ENCODE measurements around the gene PTPRN2. TPM values are rescaled to one million over a fixed set of nuclear protein-coding genes. Genes with fewer than 3 reads are reported as not detected.

The PTPRN2 gene
- total RNA-seq, 1 experiment from 2014 or later = 0.16 TPM

DNA sequence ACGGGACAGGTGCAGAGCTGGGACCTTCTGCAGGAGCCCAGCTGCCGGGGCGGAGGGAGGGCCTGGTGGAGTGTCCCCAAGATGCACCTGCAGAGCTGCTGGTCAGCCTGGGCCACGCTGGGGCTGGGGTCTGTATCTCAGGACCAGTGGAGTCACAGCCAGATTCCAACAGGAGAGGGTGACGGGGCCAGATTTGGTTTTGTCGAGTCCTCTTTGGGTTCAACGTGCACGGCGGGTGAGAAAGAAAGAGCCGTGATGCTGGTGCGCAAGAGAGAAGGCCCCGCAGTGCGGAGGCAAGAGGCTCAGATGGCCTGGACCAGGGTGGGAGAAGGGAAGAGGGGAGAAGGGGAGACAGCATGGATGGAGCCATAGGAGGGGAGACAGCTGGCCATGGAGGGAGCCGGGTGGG, 462.9 kb downstream of the PTPRN2 start:
- no peak for DNase-seq (ENCODE audit: low read depth, low spot score)
- in situ Hi-C loops (cut with HindIII; ENCODE audit: low pct_unique_long_range_greater_than_20kb, low sequenced_read_pairs) = no loop called here

DNA sequence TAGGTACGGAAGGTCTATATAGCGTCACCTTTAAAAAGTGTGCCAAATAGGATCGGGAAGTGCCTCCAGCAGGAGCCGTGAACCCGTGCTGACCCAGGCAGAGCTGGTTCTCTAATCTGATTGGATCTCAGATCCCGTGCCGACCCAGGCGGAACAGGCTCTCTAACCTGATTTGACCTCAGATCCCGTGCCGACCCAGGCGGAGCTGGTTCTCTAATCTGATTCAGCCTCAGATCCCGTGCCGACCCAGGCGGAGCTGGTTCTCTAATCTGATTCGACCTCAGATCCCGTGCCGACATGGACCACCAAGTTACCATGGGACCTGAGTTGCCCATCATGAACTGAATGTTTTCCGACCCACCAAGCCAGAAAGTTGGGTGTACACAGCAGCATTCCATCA, 463.9 kb downstream of the PTPRN2 start:
- DNase-seq (ENCODE audit: low read depth, low spot score) = no peak
- in situ Hi-C loops (cut with HindIII; ENCODE audit: low pct_unique_long_range_greater_than_20kb, low sequenced_read_pairs) = no loop called here

DNA sequence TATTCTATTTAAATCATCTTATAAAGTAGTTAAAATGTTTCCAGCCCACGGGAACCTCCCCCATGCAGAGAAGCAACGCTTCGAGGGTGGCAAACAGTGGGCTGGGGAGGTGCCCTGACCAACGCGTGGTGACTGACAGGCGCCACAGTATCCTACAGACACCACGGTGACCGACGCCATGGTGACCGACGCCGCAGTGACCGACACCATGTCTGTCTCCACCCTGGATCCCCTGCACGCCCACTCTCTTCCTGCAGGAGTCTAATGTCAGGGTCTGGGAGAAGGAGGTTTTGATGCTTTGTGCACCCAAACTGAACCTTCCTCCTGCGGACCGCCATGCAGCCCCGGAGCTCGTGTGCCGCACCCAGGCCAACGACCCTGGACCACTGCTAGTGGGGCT, 464.4 kb downstream of the PTPRN2 start:
- in situ Hi-C loops (cut with HindIII; ENCODE audit: low pct_unique_long_range_greater_than_20kb, low sequenced_read_pairs) = no loop called here
- no peak for DNase-seq (ENCODE audit: low read depth, low spot score)

DNA sequence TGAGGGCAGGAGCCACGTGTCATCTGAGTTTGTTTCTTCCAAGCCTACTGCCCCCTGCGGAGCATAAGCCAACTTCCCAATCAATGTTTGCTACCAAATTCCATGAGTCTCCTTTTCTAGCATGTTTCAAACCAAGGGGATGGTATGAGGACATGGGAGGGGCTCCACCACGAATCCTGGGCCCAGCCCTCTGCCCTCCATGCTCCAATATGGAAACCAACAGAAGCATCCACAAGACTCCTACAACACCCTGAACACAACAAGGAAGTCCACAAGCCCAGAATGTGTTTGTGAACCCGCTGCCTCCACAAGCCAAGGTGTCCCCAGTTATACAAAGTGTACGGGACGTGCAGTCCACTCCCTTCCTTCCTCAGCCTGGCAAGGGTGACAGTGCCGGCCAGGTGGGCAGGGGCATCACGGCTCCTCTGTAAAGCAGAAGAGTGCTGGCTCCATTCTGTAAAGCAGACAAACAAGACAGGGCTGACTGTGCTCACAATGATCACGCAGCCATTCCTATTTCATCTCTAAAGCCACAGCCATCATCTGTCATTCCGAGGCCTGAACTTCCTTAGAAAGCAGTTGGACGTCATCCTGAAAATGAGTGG, 466.1 kb downstream of the PTPRN2 start:
- in situ Hi-C loops (cut with HindIII; ENCODE audit: low pct_unique_long_range_greater_than_20kb, low sequenced_read_pairs) = no loop called here
- no peak for DNase-seq (ENCODE audit: low read depth, low spot score)

DNA sequence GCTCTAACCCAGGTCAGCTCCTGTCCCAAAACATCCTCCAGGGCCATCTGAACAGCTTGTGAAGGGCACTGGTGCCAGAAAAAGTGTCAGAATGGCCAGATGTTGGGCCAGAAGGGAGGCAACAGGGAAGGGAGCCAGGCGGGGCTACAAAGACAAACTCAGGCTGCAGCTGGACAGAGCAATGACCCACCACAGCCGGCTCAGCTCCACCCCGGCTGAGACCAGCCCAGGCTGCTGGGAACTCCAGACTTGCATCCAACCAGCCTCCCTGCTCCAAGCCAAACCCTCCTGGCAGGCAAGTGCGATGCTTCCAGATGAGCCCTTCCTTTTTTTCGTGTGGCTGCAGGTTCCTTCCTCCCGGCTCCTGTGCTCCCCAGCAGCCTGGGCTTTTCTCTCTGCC, 466.9 kb downstream of the PTPRN2 start:
- DNase-seq (ENCODE audit: low read depth, low spot score) = no peak
- in situ Hi-C loops (cut with HindIII; ENCODE audit: low pct_unique_long_range_greater_than_20kb, low sequenced_read_pairs) = no loop called here

DNA sequence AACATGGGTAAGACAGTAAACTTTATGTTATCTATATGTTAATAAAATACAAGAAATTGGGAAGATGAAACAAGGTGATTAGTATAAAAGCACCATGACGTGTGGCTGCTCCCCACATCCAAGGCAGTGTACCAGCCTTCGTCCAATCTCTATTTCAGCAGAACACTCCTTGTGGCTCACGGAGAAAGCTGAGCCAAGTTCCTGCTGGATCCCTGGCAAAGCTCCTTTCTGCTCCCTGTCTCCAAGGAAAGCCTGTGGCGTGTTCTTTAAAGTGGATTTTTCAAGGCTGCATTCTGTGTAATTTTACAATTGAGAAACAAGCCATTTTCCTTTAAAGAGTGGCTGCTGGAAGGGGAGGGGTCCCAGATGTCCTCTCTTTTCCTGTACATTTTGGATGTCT, 467.3 kb downstream of the PTPRN2 start:
- DNase-seq (ENCODE audit: low read depth, low spot score) = no peak
- in situ Hi-C loops (cut with HindIII; ENCODE audit: low pct_unique_long_range_greater_than_20kb, low sequenced_read_pairs) = no loop called here

DNA sequence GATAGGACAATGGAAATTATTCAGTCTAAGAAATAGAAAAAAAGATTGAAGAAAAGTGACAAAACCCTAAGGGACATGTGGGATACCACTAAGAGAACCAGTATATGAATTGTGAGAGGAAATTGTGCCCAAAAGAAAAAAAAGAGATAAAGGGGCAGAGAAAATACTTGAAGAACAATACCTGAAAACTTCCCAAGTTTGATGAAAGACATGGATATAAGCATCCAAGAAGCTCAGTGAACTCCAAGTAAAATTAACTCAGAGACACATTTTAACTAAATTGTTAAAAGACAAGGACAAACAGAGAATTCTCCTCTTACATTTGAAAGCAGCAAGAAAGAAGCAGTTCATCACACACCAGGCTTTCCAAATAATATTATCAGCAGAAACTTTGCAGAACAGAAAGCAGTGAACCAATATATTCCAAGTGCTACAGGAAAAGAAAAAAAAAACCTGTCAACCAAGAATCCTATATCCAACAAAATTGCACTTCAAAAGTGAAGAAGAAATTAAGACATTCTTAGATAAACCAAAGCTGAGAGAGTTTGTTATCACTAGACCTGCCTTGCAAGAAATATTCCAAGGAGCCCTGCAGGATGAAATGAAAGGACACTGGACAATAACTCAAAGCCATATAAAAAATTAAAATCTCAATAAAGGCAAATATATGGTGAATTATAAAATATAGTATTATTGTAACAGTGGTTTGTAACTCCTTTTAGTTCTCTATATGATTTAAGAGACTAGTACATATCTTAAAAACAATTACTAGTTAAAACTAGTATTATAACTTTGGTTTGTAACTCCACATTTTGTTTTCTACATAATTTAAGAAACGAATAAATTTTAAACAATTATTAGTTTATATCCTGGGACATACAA, 470.0 kb downstream of the PTPRN2 start:
- in situ Hi-C loops (cut with HindIII; ENCODE audit: low pct_unique_long_range_greater_than_20kb, low sequenced_read_pairs) = no loop called here
- DNase-seq (ENCODE audit: low read depth, low spot score) = no peak

DNA sequence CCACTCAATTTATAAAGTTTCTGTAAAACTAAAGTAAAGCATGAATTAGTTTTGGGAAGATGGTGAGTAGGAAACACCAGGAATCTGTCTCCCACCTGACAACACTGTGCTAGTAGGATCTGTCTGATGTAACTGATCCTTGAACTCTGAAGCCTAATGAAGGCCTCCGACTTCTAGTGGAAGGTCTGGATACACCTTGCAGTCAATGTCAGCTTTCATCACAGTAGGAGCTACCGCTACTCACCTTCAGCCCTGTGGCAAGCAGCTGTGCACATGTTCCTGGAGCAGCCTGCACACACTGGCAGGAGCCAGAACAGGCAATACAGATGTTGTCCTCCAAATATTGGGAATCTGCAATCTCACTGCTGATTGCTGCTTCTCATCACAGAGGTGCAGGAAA, 471.4 kb downstream of the PTPRN2 start:
- in situ Hi-C loops (cut with HindIII; ENCODE audit: low pct_unique_long_range_greater_than_20kb, low sequenced_read_pairs) = no loop called here
- DNase-seq (ENCODE audit: low read depth, low spot score) = no peak

DNA sequence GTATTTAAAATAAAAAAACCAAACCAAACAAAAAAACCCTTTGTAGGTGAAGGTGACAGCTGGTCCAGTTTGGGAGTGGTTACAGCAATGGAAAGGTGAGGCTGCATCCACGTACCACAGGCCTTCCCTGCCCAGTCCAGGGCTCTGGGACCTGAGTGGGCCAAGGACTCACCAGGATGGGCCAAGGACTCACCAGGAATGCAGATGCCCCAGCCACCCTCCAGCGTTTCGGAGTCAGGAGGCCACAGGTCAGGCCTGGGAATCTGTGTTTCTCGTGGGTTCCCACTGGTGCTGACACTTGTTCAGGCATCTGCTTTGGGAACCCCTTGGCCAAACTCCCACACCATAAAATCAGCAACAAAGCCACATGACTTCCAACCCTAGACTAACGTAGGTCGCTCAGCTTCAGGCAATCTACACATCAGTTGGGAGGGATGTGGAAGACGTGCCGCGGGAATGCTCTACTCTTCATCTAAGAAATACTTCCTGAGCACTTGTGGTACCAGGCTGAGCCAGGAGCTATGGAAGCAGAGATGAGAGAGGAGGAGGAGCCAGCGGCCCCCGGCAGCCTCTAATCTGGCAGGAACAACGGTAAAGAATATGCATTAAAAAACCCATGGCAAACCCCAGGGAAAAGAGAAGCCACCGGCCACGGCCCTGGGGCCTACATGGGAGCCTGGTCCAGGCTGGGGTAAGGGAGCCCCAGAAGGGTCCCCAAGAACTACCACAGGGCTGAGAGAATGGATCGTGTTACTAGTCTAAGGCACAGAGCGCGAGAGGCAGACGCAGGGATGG, 473.4 kb downstream of the PTPRN2 start:
- in situ Hi-C loops (cut with HindIII; ENCODE audit: low pct_unique_long_range_greater_than_20kb, low sequenced_read_pairs) = no loop called here
- DNase-seq (ENCODE audit: low read depth, low spot score) = no peak

DNA sequence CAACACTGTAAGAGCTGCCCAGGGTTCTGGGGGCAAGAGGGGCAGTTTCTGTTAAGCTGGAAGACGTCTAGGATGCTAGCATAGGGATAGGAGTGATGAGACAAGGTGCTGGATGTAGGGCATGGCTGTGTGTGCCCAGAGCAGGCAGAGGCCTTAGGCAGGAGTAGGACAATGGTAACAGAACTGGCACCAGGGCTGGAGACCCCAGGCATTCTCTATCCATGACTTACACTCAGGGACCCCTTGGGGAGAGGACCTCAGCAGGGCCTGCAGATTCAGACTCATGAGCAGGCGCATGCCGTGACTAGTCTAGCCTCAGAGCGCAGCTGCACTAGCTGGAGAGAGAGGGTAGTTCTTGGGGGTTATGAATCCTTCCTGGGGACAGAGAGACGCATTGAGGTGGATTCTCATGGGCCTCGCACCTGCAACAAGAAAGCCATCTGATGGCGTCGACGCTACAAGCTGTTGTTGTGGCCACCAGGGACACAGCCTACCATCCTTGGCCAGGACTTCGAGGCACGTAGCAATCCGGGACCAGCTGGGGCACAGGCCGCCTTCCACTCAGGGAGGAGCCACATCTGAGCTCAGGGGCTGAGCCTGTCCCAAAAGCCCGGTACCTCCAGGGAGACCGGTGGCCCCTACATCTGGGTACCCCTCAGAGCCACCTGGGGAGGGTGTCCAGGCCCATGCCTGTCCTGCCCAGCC, 474.1 kb downstream of the PTPRN2 start:
- DNase-seq (ENCODE audit: low read depth, low spot score) = no peak
- in situ Hi-C loops (cut with HindIII; ENCODE audit: low pct_unique_long_range_greater_than_20kb, low sequenced_read_pairs) = no loop called here

DNA sequence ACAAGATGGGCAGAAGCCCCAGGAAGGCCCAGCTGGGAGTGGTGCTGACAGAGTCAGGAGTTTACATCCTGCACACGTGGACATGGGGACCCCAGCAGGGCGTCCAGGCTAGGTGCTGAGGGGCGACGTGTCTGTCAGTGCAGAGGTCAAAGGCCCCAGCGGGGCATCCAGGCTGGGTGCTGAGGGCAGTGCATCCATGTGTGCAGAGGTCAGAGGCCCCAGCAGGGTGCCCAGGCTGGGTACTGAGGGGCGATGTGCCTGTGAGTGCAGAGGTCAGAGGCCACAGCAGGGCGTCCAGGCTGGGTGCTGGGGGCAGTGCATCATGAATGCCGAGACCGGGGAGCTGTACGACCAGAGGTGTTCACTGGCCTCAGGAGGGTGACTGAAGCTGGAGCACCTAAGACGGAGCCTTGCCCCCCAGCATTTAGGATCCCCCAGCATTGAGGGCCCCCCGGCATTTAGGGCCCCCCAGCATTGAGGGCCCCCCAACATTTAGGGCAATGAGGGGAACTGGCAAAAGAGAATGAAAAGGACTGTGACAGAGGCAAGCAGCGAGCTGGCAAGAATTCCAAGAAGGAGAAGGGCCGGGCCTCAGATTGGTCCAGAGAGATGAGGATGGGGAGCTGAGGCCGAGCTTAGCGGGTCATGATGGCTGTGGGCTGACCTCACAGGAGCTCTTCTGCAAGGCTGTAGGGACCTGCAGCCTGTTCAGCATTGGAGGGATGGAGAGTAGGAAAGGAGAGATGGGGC, 474.9 kb downstream of the PTPRN2 start:
- in situ Hi-C loops (cut with HindIII; ENCODE audit: low pct_unique_long_range_greater_than_20kb, low sequenced_read_pairs) = no loop called here
- DNase-seq (ENCODE audit: low read depth, low spot score) = no peak

DNA sequence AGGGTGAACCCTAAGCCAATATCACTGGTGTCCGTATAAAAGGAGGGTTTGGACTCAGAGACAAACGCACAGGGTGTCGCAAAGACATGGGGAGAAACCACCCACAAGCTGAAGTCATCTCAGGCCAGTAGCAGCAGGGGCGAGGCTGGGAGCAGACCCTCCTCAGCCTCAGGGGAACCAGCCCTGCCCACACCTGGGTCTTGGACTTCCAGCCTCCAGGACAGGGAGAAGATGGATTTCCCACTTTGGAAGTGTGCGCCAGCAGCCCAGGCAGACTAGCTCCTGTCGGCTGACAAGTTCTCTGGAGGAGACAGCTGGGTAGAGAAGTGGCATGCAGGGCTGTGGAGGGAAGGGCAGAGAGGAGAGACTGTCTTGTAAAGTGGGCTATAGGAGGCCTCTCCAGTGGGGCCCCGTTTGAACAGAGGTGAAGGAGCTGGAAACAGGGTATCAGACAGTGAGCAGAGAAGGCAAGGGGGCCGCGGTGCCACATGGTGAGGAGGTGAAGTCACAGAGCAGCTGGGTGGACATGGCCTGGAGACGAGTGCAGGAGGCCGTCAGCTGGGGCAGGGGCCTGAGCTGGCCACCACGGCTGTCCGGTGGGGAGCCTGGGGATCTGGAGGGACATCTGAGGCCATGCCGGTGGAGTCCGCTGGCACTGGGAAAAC, 475.6 kb downstream of the PTPRN2 start:
- in situ Hi-C loops (cut with HindIII; ENCODE audit: low pct_unique_long_range_greater_than_20kb, low sequenced_read_pairs) = no loop called here
- DNase-seq (ENCODE audit: low read depth, low spot score) = no peak

DNA sequence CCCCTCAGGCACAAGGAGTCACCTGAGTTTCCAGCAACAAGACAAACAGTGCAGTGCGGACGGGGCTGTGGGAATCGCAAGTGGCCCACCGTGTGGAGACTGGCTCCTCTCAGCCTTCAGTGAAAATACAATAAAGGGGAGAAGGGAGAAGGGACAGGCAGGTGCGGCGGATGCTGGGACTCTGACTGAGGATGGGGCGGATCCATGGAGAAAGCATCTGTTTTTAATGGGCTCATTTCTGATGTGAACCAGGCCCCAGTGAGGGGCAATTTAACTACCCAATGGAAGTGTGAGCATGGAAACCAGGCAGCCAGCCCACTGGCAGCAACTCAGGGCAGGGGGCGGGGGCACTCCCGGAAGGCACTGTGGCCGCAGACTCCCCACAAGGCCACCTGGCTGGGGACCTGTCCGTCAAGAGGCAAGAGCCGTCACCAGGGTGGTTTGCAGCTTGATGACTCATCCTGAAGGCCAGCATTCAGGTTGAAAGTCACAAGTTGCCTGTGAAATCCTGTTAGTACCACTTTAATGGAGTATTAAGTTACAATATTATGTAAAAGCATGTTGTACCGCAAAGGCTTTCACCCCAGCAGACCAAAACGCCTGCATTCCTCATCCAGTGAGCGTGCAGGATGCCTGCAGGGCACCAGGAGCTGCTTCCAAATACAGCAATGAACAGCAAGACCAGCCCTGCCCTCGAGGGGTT, 476.4 kb downstream of the PTPRN2 start:
- in situ Hi-C loops (cut with HindIII; ENCODE audit: low pct_unique_long_range_greater_than_20kb, low sequenced_read_pairs) = no loop called here
- no peak for DNase-seq (ENCODE audit: low read depth, low spot score)

DNA sequence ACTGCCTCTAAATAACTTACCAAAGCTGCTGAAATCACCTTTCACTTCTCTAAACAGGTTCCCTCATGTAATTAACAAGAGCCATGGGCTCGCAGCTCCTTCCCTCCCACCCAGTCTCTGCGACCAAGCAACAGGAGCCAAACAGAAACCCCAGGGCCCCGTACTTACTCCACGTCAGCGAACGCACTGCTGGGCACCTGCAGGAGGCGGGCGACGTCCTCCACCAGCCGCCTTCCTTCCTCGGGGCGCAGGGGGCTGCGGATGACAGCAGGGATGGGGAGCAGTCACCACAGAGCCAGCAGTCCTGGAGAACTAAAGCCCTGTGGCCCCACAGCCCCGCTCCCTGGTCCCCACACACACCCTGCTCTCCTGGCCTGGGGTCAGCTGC, 477.0 kb downstream of the PTPRN2 start:
- in situ Hi-C loops (cut with HindIII; ENCODE audit: low pct_unique_long_range_greater_than_20kb, low sequenced_read_pairs) = no loop called here
- DNase-seq (ENCODE audit: low read depth, low spot score) = no peak

DNA sequence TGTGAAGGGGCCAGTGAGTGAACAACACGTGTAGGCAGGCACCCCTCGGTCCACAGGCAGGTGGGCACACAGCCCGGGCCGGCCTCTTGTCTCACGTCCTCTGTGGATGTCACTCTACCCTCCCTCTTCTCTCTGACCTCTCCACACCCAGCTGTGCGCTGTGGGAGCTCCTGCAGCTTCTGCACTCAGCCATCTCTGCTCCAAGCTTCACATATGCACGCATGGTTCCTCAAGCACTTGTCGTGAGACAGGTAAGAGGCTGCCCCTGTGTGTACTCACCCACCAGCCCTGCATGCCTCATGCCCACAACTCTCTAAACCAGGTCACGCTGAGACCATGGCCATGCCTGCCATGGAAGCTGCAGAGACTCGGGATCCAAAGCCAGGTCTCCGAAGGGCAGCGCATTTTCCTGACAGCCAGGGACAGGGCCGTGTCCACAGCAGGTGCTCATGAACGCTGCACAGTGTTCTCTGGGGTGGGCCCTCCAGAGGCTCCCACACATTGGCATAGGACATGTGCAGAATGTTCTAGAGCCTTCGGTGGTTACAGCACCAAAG, 477.5 kb downstream of the PTPRN2 start:
- no peak for DNase-seq (ENCODE audit: low read depth, low spot score)

DNA sequence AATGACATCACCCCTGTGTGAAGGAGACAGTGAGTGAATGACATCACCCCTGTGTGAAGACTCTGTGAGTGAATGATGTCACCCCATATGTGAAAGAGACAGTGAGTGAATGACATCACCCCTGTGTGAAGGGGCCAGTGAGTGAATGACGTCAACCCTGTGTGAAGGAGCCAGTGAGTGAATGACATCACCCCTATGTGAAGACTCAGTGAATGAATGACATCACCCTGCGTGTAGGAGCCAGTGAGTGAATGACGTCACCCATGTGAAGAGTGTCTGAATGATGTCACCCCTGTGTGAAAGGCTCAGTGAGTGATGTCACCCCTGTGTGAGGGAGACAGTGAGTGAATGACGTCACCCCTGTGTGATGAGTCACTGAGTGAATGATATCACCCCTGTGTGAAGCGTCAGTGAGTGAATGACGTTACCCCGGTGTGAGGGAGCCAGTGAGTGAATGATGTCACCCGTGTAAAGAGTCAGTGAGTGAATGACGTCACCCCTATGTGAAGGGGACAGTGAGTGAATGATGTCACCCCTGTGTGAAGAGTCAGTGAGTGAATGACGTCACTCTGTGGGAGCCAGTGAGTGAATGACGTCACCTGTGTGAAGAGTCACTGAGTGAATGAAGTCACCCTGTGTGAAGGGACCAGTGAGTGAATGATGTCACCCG, 478.1 kb downstream of the PTPRN2 start:
- in situ Hi-C loops (cut with HindIII; ENCODE audit: low pct_unique_long_range_greater_than_20kb, low sequenced_read_pairs) = no loop called here
- DNase-seq (ENCODE audit: low read depth, low spot score) = peak; percentile 13

More for the DNA sequence above, 477.5 kb downstream of the PTPRN2 start:
- in situ Hi-C loops (cut with HindIII; ENCODE audit: low pct_unique_long_range_greater_than_20kb, low sequenced_read_pairs) = no loop called here

Measured in SK-MEL-5 (cell line).